Fibroblast of pulmonary artery (primary cell): Measurements from ENCODE around the gene PAX5.

Experiments used
- DNase-seq: peaks from one replicate; pipeline ENCODE4 v3.0.0-alpha.2; 2010; ENCODE audit warnings: low read depth
- H3K4me3 ChIP-seq: replicated peaks from 2 replicates; pipeline ENCODE4 v1.5.1; 2011; ENCODE audit warnings: low read depth, mild to moderate bottlenecking, control low read depth, low read length, moderate library complexity
- CTCF ChIP-seq: IDR thresholded peaks from 2 replicates; pipeline ENCODE4 v1.5.1; 2011; ENCODE audit warnings: mild to moderate bottlenecking, control low read depth, low read length, inconsistent platforms; ENCODE audit errors: missing control alignments

PAX5 gene

GRCh38 chr9:36960575-36960955, 73.5 kb downstream of the PAX5 start:
- no peak overlapping the region for H3K4me3 ChIP-seq
- no peak for DNase-seq
- TF ChIP-seq CTCF, result no peak

GRCh38 chr9:36959681-36960574, 74.1 kb downstream of the PAX5 start:
- TF ChIP-seq CTCF, result no peak
- no peak for DNase-seq
- no peak overlapping the region for H3K4me3 ChIP-seq

GRCh38 chr9:36956908-36957307, 77.2 kb downstream of the PAX5 start:
- H3K4me3 ChIP-seq, result no peak overlapping the region
- TF ChIP-seq CTCF, result no peak
- DNase-seq, result no peak

GRCh38 chr9:36950389-36950788, 83.7 kb downstream of the PAX5 start:
- DNase-seq, result no peak
- TF ChIP-seq CTCF, result no peak
- no peak overlapping the region for H3K4me3 ChIP-seq

- H3K4me3 ChIP-seq, result no peak overlapping the region
- no peak for TF ChIP-seq CTCF
- no peak for DNase-seq
These were observed 84.6 kb downstream of the PAX5 start for GRCh38 chr9:36949466-36949865.

- TF ChIP-seq CTCF, result no peak
- DNase-seq, result no peak
- H3K4me3 ChIP-seq, result no peak overlapping the region
These were observed 86.0 kb downstream of the PAX5 start for GRCh38 chr9:36948051-36948450.

- no peak for DNase-seq
- no peak for TF ChIP-seq CTCF
- H3K4me3 ChIP-seq, result no peak overlapping the region
These were observed 87.4 kb downstream of the PAX5 start for GRCh38 chr9:36946653-36947052.
